HG02840 (cell line): ENCODE data around the gene TMEM131L.

Experiments used
- ATAC-seq: cut with Tn5 transposase; IDR thresholded peaks from one replicate; pipeline ENCODE4 v1.9.1; 2021; ENCODE audit warnings: mild to moderate bottlenecking, moderate library complexity, moderate number of reproducible peaks; ENCODE audit not compliant: unreplicated experiment, low FRiP score

Gene TMEM131L

DNA sequence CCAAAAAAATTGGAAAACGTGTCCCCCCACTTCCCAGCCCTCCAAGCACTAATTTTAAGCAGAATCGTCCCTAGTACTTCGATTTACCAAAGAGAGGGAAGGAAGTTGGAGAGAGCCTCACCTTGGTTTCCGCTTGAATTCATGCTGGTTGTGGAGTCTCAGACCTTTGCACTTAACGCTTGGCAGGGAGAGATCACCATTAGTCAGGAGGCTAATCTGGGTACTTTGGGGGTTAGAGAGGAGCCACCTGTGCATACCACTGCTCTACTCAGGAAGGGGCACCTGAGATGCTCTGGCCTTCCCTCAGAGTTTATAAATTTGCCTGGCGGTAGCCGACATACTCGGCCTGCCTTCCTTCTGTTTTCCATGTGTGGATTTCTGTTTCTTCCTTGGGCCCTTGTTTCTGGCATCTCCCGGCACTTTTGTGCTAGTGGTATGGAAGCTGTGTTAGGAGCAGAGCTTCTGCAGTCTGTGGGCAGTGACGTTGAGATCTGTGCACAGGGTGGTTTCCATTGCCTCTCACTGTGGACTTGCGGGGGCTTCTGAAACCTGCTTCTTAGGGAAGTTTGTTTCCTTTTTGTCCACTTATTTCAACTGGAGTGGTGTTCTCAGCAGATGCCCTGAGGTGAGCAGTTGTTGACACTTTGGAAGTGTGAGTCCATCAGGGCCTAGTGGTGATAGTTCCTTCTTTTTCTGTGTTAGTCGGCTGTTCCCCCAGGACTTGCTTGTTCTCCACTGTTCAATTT, 104.2 kb downstream of the TMEM131L start:
- ATAC-seq, result no peak

DNA sequence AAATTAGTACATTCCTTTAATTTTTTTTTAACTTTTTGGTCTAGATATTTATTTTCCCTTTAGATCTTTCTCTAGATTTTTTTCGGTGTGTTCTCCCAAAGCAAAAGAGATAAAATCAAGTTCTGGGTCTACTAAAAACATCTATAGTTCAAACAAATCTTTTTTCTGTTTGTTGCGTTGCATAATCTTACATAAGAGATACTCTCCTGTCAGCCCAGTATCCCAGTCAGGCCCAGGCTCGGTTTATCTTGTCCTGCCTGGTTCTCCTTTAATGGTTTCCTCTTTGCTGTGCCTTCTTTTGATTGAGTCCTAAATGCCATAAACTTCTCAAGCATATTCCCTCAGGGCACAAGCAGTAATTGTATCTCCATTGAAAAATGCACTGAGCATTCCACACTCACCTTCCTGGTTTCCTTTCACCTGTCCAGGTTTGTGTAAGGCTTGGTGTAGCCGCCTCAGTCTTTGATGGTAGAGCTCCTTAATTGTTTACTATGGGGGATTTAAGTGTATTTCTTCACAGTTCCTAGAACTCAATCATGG, 104.9 kb downstream of the TMEM131L start:
- ATAC-seq, result no peak

DNA sequence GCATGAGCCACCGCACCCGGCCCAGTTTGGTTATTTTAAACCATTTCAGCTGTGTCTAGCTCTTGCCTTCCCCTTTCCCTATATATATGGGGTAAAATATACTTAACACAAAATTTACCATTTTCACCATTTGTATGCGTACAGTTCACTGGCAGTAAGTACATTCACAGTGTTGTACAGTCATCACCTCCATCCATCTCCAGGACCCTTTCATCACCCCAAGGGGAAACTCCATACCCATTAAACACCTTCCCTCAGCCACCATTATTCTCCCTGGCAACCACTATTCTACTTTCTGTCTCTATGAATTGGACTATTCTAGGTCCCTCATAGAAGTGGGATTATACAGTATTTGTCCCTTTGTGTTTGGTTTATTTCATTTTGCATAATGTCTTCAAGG, 106.4 kb downstream of the TMEM131L start:
- ATAC-seq, result no peak

DNA sequence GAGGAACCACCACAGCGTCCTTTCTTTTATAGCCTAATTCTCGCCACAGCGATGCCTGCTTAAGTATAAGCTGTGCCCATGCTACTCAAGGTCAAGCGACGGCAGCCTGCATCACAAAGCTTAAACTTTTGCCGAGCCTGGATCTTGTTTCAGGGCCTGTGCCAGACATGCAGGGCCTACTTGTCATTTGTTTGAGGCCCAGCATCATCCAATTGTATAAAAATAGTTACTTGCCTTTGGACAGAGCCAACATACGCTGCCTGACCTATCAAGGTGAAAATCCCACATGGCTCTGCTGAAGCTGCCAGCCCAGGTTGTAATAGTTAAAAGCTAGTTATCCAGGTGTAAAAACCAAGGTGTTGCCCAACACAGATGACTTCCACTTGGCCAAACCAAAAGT, 107.1 kb downstream of the TMEM131L start:
- no peak for ATAC-seq

DNA sequence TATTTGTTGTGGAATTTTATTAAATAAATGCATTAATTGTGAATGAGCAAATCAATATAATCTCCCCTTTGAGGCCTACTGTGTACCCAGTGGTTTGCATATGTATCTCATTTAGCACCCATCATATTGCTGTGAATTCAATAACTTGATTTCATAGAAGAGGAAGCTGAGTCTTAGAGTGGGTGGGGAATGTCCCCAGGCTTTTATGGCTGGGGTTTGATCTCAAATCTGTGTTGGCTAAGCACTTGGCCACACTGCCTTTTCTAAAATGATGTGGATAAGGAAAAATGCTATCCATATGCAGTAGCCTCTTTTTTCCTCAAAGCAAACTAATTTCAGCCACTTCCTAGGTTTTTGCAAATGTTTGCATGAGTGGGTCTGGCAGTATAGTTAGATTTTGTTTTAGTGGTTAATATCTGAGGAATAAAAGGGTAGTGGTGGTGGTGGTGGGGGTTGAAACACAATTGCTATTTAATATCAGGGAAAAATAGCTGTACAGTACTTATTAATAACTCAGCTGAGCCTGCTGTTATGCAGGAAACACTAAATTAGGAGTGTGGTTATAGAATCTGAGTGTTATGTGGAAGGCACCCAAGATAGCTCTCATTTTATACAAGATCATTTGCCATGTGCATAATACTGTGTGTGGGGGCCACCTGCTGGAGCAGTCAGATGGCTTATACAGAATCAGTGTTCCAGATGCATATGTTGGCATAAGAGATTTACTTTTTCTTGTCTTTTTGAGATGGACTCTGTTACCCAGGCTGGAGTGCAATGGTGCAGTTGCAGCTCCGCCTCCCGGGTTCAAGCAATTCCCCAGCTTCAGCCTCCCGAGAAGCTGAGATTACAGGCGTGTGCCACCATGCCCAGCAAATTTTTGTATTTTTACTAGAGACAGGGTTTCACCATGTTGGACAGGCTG, 108.0 kb downstream of the TMEM131L start:
- no peak for ATAC-seq

DNA sequence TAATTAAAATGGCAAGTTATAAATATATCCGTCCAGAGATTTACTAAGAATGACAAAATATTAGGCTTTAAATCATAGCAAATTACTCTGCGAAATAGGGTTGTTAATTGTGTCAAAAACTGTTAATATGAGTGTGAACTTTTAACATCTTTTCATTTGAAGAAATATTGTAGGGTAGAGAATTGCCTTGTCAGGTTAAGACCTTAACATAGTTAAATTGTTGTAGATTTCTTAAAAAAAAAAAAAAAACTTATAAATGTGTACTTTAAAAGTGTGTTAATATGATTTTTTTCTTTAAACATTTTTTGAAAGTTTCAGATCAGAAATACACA, 110.2 kb downstream of the TMEM131L start:
- no peak for ATAC-seq

DNA sequence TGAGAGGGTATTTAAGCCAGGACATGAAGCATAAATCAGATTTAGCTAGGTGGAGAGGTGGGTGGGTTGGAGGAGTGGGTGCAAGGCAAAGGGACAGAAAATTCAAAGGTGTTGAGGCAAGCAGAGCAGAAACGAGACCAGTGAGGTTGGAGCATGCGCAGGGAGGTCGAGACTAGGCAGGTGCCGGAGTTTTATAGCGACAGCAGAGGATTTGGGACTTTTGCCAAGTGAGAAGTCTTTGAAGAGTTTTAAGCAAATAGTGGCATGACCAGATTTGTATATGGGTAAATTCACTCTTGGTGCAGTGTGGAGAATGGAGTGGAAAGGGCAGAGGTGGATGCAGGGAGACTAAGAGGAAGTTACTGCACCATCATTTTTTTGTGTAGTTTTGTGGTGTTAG, 110.9 kb downstream of the TMEM131L start:
- ATAC-seq, result no peak

DNA sequence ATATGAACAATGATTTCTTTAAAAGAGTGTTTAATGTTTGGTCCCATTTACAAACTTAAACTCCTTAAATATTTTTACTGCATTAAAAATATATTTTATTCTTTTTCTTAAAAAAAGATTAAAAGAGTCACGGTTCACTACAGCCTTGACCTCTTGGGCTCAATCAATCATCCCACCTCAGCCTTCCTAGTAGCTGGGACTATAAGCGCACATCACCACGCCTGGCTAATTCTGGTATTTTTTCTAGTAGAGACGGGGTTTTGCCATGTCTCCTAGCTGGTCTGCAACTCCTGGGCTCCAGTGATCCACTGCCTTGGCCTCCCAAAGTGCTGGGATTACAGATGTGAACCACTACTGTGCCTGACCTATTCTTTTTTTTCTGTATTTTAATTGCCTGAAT, 113.2 kb downstream of the TMEM131L start:
- no peak for ATAC-seq

DNA sequence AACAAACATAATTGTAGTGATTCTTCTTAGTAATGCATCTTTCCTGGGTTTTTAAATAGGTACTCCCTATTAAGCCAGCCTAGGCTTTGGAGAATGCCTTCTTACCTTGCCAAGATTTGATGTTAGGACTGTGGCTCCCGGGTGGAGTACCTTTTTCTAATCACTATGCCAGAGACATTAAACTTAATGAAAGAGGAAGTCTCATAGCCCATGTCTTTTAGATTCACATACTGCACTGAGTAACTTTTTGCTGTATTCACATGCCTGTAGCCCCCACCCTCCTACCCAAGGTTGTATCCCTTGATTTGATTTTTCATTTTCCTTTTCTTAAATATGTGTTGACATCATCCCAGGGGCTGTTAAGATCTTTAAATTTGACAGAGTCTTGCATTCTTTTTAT, 113.7 kb downstream of the TMEM131L start:
- no peak for ATAC-seq

DNA sequence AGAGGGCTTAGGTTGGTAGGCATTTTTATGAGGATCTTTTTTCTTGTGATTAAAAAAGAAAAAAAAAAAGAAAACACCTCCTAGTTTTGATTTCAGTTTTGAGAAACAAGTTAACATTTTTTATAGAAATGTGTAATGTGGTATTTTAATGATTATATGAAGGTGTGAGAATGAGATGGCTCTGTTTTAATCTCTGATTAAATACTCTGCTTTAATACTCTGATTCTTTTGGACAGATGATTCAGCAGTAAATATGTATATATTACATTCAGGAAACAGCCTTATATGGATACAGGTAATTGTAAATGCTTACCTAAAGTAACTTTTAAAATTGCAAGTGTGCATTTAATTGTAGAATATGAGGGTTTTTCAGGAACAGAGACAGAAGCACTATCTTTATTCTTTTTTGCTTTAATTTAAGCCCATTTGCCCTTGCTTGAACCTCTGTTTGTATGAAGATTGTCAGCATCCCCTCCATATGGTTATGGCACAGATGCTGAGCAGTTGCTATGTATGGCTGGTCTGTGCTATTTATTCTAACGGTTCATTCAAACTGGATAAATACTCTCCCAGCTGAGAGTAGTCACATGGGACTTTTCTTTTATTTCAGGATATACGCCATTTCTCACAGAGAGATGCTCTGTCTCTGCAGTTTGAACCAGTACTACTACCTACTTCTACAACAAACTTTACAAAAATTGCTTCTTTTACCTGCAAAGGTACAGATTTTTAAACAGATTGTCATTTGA, 117.0 kb downstream of the TMEM131L start:
- ATAC-seq, result no peak

DNA sequence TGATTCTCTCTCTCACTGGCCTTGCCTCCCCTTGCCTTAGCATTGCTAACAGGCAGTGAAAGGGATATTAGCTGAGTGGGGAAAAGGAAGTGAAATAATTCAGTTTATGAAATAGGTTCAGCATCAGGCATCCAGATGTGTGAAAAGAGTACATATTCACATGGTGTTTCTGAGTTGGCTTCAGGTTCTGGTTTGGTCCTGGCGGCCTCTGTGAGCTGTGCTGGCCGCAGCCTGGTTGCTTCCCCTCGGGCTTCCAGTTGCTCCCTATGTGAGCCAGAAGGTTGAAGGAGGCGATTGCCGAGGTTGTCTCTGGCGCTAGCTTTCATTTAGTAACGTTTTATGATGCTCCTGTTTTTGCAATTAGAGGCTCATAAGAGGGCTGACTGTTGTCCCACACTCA, 118.9 kb downstream of the TMEM131L start:
- no peak for ATAC-seq

DNA sequence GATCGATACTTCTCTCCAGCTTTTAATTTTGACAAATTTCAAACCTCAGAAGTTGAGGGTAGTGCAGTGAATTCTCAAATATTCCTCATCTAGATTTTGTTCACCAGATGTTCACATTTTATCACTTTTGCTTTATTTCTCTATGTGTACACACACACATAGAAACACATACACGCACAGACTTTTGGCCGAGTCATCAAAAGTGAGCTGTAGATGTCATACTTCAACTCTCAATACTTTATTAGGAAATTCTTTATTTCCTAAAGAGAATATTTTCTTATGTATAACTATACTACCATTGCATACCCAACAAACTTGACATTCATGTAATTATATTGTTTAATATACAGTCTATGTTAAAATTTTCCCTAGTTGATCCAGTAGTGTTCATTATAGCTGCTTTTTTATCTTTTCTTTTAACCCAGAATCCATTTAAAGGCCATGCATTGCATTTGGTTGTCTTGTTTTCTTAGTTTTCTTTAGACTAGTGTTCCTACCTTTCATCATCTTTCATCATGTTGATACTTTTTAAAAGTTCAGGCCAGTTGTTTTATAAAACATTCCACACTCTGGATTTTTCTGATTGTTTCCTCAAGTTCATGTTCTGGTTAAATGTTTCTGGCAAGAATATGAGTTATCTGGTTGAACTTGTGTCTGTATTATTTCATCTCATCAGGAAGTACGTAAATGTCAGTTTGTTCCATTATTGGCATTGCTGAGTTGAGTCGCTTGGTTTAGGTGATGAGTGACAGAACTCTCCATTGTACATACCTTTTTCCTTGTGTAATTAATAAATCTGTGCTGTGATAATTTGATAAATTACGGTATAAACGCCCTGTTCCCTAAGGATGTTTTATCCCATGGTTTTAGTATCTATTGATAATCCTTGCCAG, 123.8 kb downstream of the TMEM131L start:
- no peak for ATAC-seq

DNA sequence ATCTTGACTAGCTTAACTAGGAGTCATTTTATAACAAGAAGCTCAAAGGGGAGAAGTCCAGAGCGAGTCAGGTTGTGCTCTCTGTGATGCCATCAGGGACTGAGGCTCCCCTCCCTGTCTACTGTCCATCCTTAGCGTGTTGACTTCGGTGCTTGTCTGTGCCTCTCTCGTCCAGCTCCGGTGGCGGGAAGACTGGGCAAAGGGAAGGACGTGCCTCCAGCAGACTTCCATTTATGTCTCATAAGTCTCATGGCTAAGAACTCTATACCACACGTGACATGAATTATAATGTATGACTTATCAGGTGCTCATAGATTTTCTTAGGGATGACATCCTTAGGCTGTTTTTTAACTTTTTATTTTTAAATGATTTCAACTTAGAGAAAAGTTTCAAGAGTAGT, 125.3 kb downstream of the TMEM131L start:
- no peak for ATAC-seq

DNA sequence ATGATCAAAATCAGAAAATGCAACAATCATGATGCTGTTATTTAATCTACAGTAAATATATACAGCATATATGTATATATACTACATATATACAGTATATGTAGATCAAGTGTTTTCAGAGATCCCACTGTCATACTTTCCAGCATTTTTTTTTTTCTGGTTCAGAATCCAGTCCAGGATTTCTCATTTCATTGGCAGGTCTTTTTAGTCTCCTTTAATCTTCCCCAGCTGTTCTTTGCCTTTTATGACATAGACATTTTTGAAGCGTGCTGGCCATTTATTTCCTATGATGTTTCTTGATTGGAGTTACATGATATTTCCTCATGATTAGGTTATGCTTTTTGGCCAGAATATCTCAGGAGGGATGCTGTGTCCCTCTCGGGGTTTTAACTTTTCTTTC, 125.9 kb downstream of the TMEM131L start:
- ATAC-seq, result no peak

DNA sequence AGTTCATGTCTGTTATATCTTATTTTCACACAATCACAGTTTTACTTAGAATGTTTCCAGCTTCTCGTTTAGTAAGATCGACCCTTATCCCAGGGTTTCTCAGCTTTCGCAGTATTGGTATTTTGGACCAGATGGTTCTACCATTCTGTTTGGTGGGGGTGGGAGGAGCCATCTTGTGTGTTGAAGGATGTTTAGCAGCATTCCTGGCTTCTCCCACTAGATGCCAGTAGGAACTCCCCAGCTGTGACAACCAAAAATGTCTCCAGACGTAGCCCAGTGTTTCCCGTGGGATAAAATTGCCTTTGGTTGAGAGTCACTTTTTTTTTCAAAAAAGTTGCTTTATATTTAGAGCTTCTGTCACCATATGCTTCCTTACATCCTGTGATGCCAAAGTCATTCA, 127.0 kb downstream of the TMEM131L start:
- ATAC-seq, result no peak

DNA sequence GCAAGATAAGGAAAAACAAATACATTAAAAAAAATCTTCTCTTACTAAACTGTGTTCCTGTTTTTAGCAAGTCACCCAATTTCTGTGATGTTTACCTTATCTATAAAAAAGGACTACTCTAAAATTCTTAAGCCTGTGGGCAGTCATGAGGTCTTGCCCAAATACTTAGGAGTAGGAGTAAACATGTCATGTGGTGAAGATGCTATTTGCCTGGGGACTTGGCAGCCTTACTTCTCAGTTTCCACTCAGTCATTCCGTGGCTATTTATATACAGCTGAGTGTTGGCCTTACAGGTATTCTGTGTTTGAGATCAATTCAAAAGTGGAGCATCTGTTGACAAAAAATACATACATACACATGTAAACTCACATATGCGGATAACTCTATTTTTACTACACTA, 128.1 kb downstream of the TMEM131L start:
- ATAC-seq, result no peak

DNA sequence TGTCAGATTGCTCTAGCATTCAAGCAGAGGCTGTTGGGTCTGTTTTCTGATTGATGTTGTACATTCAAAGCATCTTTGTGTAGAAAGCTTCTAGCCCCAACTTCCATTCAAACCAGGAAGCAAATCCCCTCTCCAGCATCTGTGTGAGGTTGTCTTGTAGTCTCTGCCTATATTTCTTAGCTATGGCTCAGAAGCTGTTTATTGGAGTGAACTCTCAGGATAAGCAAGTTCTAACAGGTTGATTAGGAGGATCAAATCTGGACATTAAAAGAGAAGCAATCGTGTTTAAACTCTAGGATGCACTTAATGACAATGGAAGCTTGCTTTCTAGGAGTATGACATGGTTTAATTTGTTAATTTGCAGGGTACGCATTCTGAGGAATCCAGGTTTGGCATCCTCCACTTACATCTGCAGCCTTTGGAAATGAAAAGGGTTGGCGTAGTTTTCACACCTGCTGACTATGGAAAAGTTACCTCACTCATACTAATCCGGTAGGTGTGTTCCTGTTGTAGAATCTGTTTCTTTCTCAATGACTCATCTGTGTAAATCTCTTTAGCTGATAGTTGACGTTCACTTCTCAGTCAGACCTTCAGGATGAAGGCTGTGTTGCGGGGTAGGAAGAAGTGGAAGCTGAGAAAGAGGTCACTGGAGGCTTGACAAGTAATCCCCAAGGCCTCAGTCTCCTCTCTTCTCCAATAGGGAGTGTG, 129.9 kb downstream of the TMEM131L start:
- no peak for ATAC-seq

DNA sequence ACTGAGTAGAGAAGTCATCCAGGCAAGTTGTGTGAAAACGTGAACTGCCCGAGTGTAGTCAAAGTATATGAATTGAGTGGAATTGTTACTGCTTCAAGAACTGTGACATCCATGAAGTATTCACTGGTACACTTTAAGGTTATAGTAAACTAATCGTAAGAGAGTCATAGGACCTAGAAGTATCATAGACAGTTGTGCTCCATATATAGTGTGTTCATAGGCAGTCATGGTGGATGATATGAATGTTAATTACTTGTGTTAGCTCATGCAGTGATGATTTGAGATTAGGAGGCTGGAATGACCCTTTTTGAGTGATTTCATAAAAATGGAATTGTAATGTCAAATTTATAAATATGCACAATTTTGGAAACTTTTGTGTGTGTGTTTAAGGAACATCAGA, 136.6 kb downstream of the TMEM131L start:
- ATAC-seq, result no peak

DNA sequence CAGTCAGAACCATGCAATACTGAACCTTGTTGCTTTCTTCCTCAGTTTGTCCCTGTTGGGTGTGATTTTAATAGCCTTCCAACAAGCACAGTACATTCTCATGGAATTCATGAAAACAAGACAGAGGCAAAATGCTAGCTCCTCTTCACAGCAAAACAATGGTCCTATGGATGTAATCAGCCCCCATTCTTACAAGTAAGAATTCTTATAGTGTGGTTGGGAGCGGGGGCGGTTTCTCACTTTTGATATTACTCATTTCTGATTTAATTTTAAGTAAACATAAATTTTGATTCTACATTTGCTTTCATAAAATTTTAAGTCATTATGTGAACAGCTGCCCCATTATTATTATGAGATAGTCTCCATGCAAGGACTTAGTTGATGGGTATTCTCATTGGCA, 137.1 kb downstream of the TMEM131L start:
- no peak for ATAC-seq
